HG03342 (cell line): Measurements from ENCODE around the gene TMPRSS6.

Experiments
- ATAC-seq: cut with Tn5 transposase; IDR thresholded peaks from one replicate; pipeline ENCODE4 v1.9.1; 2021; ENCODE audit warnings: mild to moderate bottlenecking, moderate library complexity; ENCODE audit not compliant: unreplicated experiment

The TMPRSS6 gene

DNA sequence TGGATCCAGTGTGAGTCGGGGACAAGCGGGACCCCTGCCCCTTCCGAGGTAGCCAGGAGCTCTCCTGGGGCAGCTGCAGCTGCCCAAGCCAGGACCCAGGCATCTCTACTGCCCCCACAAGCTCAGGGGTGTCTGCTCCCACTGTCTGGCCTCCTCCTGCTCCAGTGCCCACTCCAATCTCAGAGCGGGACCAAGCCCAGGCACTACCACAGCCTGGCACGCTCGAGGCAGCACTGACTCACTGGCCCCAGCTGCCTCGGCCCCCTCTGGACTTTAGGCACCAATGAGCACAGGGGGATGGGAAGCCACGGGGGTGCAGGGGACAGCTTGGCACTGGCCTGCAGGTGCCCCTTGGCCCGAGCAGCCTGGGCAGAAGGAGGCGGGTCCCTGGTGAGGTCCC lies 32.0 kb upstream of the TMPRSS6 start:
- ATAC-seq: no peak

DNA sequence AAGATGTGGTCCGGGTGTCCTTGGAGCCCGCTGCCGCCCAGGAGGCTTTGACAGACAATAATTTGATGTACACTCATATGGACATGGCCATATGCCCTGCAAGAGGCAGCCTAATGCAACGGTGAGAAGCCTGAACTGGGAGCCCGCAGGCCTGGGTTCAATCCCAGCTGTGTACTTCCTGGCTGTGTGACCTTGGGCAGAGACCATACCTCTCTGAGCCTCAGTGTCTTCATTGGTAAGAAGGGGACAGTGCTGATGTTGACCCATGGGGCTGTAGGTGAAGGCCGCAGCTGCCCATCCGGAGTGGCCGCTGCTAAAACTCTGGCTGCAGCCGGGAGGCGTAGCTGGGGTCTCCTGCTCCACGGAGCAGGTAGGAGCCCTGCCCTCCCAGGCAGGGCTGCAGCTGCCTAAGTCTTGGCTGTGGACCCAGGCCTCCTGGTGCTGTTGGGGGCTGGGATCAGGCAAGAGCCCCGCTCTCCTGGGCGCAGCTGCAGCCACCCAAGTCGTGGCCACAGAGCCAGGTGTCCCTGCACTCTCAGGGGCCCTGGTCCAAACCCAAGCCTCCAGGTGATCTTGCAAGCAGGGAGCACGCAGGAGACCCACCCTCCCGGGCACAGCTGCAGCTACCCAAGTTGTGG lies 31.3 kb upstream of the TMPRSS6 start:
- ATAC-seq: no peak

DNA sequence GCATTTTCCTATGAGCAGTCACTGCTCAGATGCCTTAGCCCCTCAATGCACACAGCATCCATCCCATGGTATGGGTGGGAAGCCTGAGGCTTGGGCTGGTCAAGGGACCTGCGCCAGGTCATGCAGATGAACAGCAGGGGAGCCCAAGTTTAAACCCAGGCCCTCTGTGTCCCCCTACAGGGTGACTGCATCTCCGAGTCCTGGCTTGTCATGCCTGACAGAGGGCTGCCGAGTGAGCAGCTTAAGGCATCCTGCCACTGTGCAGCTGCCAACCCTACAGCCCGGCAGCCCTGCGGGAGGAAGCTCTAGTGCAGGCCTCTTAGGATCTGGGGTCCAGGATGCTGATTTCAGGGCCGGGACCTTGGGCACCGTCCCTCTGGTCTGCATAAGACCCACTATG lies 30.2 kb upstream of the TMPRSS6 start:
- ATAC-seq: no peak

DNA sequence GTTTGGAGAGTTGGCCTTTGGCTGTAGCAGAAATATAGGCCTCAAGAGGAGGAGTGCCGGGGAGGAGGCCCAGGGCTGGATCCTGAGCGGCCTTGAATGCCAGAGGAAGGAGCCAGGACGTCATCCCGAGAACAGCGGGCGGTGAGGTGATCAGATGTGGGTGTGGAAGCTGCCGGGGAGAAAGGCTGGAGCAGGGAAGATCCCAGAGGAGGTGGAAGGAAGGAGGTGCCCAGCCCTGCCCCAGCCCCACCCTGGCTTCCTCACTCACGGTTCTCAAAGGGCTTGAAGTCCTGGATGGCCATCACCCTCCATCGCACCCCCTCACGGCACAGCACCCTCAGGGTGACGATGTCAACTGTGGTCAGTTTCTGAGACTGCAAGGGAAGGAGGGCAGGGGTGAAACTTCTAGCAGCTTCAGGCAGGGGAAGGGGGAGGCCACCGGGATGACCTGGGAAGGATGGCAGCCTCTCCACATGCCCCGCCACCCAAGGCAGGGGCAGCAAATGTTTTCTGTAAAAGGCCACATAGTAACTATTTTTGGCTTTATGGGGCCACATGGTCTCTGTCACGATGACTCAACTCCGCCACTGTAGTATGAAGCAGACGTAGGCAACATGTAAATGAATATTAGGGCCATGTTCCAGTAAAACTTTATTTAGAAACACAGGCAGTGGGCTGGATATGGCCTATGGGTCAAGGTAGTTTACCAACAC lies 29.5 kb upstream of the TMPRSS6 start:
- no peak for ATAC-seq

DNA sequence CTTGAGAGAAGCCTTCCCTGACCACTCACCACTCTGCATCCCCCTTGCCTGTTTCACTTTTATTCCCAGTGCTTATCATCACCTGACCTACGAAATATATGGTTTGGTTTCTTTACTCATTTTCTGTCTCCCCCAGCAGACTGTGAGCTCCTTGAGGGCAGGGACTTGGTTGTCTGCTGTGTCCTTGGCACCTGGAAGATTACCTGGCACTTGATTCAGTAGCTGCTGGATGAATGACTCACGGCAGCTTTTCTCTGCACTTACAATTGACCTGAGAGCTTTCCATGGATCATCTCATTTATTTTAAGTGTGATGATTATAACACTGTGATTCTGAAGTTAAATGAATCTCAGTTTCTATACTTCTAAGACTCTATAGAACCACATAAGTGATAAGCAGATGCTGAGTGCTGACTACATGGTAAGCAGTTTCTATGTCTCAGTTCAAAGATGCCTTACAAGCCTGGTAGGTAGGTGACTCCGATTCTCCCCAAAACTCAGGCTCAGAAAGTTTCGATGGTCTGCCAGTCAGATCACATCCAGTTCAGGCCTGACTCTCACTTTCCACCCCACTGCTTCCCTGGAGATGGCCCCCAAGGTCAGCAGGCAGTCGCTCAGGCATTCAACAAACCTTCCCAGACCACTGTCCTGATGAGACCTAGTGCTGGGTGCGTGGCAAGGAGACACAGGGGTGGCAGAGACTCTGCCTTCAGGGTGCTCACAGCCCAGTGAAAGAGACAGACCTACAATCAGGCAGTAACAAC lies 28.6 kb upstream of the TMPRSS6 start:
- ATAC-seq: no peak

DNA sequence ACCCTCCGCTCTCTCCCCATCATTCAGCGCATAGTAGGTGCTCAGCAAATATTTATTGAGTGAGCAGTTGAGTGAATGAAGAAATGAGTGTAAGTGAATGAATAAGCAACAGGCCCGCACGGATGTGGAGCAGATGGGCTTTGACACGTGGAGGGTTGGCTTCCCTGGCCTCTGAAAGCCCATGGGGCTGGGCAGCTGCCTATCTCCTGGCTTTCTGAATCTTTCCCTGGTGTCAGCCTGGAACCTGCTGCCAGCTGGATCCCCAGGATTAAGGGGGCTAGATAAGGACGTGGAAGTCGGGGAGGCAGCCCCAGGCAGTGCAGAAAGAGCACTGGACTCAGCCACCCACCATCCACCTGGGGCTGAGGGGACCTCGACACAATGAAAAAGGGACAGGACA lies 27.6 kb upstream of the TMPRSS6 start:
- ATAC-seq: no peak

DNA sequence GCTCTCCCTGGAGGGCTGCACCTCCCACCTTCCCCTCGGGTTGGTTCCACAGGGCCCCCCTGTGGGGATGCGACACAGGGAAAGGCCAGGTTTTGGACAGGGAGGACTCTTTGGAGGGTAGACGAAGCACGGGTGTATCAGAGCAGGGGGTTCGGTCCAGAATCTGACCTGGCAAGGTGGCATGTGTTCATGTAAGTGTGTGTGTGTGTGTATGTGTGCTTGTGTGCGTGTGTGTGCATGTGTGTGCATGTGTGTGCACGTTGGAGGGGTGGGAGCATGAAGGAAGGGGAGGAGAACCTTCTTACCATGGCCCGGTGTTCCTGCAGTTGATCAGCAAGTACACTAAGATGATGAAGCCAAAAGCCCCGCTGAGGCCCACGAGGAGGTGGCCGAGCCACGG lies 25.5 kb upstream of the TMPRSS6 start:
- ATAC-seq: no peak

DNA sequence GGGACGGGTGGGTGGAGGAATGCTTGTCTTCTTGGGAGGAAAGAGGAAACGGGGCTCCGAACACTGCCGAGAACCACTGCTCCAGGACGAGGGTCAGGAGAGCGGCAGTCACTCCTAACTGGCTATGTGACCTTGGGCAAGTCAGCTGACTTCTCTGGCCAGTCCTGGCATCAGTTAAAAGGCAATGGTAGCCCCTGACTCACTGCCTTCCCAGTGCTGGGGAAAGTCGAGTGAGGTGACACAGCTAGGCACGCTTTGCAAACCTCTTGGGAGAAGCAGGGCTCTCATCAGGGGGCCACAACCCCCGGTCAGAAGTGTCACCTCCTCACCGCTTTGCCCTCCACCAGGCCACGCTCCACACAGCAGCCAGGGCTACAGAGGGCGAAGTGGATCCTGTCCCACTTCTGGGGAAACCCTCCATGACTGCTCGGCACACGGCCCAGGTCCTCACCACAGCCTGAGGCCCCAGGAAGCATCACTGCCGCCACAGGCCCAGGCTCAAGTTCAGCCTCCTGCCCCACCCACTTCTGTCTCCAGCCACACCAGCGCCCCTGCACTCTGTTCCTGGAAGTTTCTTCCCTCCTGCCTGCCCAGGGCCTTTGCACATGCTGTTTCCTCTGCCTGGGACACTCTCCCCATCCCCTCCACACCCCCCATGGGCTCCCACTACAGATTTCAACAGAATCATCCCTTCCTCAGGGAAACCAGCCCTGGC lies 23.9 kb upstream of the TMPRSS6 start:
- no peak for ATAC-seq

DNA sequence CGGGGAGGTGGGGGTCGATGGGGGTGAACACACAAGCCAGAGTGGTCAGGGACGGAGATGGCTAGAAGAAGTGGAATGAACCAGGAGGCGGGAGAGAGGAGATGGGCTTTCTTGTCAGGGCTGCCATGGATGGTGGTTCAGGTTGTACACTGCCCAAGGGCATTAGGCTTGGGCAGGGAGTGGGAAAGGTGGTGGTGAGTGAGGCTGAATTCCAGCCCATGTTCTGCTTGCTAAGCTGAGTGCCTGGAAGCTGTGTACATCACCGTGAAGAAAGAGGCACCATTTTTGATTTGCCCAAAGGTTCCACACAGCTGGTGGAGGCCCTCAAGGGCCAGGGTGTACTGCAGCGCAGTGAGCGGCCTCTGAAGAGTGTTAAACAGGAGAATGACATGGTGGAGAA lies 23.3 kb upstream of the TMPRSS6 start:
- ATAC-seq: no peak

DNA sequence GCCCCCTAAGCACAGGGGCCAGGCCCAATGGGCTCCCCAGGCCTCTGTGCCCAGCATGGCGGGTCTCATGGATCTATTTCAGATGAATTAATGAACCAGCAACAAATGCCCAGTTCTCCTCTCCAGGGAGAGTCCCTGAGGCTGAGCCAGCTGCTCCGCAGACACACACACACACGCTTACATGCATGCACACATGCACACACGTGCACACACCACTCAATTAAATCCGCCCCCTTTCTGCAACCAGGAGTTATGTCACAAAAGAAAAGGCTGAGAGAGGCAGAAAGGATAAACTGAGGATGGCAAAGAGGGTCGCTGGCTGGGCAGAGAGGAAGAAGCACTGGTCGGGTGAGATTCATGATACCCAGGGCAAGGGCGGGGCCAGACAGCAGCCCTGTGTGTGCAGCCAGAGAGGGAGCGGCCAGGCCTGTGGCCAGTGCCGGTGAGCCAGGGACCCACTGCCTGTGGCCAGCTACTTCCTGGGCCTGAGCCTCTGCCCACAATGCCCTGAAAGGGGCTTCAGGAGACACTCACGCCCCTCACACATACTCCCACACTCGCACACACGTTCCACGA lies 20.4 kb upstream of the TMPRSS6 start:
- no peak for ATAC-seq

DNA sequence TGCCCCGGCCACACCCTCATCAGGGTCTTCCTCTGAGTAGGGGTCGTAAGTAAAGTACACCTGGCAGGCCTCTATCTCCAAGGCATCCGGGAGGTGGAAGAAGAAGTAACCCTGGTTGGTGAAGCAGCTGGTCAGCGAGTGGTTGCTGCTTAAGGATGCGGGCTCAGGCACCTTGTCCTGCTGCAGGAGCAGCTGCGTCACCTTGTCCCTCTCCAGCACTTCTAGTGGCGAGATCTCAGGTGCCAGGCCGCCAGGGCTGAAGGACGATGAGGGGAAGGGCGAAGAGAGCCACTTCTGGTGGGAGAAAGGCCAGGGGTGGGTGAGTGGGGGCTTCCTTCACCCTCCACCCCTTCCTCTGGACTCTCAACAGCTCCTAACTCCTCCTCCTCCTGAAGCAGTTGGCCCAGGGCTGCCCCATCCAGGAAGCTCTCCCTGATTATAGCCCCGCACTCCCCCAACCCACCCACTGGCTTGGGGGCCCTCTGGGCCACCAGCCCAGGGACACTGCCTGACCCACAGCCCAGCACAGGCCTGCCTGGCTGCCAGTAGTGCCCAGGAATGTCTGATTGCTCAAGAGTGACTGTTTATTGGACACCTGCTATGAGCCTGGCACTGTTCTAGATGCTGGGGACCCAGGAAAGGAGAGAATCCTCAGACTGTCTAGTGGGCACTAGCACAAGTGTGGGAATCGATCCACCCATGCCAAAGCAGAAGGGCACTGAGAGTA lies 19.2 kb upstream of the TMPRSS6 start:
- no peak for ATAC-seq

DNA sequence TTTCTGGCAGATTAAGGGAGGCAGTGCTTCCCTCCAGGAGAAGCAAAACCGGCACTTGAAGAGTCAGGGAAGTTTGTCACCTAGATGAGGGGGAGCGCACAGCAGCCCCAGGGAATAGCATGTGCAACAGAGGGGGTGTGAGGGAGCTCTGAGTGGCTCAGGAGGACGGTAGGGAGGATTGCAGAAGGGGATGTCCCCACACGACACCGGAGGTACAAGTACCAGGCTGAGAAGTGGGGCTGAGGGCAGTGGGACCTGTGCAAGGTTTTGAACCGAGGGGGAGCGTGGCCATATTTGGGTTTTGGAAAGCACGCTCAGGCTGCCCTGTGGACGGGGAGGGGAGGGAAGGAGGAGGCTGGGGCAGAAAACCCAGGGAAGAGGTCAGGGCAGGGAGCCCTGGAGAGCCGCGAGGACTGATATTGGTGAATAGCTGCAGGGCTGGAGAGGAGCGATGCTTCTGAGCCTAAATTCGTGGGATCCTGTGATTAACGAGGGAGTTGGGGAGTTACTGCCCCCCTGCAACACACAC lies 17.9 kb upstream of the TMPRSS6 start:
- ATAC-seq: no peak

DNA sequence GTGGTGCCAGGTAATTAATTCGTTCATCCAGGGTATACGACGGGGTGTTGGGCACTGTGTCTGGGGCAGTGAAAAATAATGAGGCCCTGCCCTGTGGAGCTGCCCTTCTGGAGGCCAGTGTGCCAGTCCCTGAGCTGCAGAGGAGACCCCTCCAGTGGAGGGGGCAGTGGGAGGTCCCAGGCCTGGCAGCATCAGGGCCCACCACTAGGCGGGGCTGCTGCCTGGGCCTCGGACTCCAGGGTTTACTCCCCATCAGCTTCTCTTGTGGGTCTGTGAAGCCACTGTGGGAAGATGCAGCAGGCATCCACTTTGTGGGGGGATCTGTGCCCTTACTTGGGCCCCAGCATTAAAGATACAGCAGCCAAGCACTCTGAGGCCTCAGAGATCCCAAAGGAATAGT lies 17.4 kb upstream of the TMPRSS6 start:
- no peak for ATAC-seq

DNA sequence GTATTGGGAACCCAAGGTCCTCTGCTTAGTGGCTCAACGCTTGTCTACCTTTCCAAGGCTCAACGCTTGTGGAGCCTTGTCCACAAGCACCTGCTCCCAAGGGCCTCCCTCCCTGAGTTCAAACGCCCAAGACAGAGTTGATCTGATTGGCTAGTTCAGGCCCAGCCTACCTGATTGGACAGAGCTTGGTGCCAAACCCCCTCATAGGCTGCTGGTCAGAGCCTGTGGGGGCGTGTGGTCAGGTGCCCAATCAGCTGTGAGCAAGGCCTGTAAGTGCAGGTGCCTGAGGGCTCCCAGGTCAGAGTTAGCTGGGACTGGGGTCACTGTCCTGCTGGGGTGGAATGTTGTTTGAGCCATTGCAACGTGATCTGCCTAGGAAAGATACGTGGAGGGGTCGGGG lies 16.9 kb upstream of the TMPRSS6 start:
- no peak for ATAC-seq

DNA sequence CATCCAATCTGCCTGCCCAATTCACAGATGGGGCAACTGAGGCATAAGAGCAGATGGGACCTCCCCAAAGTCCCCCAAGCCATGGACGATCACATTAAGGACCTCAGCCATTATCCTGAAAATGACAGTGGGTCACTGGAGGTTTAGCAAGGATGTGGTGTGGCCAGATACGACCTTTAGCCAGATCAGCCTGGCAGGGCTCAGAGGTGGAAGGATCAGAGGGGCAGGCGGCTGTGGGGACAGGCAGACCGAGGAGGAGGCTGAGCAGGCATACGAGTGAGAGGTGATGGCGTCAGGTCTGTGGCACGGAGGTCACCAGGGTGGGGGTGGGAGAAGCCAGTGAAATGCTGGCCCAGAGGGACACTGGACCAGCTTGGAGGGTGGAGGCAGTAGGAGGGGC lies 14.1 kb upstream of the TMPRSS6 start:
- no peak for ATAC-seq

DNA sequence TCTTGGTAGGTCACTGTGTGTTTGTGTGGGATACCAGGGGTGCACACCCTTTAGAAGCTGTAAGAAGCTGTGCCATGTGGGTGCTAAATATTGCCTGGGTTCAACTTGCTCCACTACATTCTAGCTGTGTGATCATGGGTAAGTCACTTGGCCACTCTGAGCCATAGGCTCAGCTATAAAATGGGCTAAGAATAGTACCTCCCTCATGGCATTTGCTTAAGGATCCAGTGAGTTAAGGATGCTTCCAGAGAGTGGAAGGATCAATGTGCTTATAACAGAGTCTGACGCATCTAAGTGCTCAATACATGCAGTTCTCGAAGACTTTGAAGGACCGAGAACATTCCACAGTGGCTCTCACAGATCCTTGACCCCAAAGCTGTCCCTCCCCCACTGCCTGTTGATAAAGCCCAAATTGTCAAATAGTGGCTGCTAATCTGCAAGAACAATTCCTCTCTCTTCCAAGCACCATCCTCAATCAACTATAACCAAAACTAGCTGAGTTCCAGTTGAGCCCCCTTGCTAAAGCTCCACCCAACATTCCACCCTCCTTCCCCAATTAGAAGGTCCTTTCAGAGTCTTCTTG lies 13.2 kb upstream of the TMPRSS6 start:
- no peak for ATAC-seq

DNA sequence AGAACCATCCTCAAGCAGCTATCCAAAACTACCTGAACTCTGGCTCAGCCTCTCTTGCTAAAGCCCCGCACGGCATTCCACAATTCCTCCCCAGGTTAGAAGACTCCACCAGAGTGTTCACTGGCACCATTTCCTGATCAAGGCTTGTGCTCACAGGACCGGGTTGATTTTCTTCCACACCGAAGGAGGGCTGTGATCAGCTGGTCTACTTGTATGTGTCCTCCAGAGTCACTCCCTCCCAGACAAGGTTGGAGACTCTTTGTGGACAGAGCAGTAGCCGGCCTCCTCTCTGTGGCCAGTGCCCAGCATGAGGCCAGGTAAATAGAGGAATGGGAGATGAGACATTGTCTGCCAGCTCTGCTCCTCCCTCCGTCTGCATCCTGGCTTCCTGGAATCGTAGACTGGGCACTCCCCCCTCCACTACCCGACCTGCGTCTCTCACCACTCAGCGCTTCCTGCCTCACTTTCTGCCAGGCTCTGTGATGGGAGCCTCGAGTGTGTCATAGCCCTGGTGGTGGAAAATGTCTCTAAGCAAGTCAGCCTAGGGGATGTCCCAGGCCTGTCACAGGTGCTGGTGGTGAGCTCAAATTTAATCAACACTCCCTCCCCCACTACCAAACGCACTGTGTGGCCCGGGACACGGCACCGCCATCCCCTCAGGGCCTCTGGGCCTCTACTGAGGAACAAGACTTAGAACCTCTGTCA lies 12.5 kb upstream of the TMPRSS6 start:
- ATAC-seq: peak; percentile 86

DNA sequence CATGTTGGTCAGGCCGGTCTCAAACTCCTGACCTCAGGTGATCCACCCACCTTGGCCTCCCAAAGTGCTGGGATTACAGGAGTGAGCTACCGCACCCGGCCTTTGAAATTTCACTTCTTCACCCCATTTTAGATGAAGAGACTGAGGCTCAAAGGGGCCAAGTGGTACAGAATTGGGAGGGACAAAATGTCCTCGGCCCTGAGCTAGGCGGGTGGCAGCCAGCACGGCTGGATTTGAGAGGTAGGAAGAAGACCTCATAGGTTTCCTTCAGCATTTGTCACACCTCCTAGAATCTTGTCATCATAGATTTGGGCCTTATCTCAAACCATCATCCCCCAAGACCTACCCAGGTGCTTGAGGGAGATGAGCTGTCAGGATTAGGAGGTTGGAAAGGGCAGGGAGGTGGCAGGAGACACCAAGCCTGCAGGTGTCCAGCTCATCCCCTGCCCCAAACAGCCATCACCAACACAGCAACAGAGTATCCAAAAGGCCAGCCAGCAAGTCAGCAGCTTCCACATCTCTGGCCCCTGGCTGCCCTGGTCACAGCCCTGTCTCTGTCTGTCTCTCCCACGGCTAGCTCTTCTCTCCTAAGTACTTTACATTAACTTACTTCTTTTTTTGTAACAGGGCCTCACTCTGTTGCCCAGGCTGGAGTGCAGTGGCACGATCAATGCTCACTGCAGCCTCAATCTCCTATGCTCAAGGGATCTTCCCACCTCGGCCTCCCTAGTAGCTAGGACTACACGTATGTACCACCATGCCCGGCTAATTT lies 11.2 kb upstream of the TMPRSS6 start:
- ATAC-seq: no peak

DNA sequence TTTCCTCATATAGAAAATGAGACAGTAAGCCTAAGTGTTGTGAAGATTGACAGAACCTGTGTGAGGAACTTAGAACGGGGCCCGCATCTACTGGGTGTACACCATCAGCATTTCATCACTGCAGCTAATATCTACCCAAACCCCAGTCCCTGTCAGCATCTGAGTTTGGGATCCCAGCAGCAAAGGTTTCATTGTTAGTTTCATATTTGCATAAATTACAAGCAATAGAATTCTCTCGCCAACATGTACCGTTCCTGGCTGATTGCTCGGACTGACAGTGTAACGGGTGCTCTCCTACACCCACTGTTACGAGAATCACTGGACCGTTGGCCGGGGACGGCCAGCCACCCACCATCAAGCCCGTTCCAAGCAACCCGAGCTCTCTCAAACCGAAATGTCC lies 10.4 kb upstream of the TMPRSS6 start:
- no peak for ATAC-seq
